GM06990 (cell line): ENCODE data around the gene DNASE2.

Experiments used
- DNase-seq: peaks from one replicate; pipeline ENCODE4 v3.0.0-alpha.2; 2011; ENCODE audit not compliant: insufficient read length; ENCODE audit errors: extremely low read depth
- H3K27me3 ChIP-seq: replicated peaks from 2 replicates; pipeline ENCODE4 v1.6.0; 2011; ENCODE audit warnings: low read length; ENCODE audit not compliant: control insufficient read depth, insufficient read depth
- H3K36me3 ChIP-seq: 2 replicates; pipeline ENCODE4 v1.5.1; 2011; ENCODE audit warnings: low read length; ENCODE audit not compliant: control insufficient read depth, insufficient read depth
- H3K4me3 ChIP-seq: replicated peaks from 2 replicates; pipeline ENCODE4 v1.5.1; 2011; ENCODE audit warnings: low read depth, mild to moderate bottlenecking, control low read depth, low read length
- TF ChIP-seq, protein P1 (sequence below): IDR thresholded peaks from 2 replicates; pipeline ENCODE4 v1.5.1; 2011; ENCODE audit warnings: low read length, control low read depth, mild to moderate bottlenecking, inconsistent platforms; ENCODE audit not compliant: insufficient read depth, poor library complexity, severe bottlenecking

DNASE2 gene

DNA sequence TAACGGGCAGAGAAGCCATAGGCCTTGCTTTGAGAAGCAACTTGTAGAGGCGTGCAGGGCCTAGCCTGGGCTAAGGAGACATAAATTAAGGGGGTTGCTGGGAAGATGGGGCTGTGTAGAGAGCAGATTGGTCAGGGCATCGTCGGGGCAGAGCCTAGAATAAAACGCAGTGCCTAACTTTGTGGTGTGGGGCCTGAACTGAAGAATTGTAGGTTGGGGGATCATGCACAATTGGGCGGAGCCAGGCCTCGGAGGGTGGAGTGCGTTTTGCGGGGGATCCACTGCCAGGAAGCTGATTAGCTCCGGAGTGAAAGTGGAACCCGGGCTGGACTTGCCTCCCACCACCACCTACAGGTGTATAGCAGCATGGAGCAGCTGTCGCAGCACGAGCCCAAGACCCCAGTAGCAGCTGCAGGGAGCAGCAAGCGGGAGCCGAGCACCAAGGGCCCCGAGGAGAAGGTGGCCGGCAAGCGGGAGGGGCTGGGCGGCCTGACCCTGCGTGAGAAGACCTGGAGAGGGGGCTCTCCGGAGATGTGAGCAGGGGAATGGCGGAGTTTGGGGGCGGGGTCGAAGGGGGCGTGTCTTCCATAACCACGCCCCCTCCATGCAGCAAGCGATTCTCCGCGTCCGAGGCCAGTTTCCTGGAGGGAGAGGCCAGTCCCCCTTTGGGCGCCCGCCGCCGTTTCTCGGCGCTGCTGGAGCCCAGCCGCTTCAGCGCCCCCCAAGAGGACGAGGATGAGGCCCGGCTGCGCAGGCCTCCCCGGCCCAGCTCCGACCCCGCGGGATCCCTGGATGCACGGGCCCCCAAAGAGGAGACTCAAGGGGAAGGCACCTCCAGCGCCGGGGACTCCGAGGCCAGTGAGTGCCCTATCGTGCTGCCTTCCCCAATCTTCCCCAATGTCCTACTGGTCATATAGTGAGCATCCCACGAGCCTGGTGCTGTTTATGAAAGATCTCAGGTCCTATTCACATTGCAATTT lies 13.8 kb downstream of the DNASE2 start:
- no peaks in the 10 kb centered on the region for H3K36me3 ChIP-seq
- H3K27me3 ChIP-seq = no peaks in the 10 kb centered on the region
- peak; percentile 85 for DNase-seq
- TF ChIP-seq, protein P1, sequence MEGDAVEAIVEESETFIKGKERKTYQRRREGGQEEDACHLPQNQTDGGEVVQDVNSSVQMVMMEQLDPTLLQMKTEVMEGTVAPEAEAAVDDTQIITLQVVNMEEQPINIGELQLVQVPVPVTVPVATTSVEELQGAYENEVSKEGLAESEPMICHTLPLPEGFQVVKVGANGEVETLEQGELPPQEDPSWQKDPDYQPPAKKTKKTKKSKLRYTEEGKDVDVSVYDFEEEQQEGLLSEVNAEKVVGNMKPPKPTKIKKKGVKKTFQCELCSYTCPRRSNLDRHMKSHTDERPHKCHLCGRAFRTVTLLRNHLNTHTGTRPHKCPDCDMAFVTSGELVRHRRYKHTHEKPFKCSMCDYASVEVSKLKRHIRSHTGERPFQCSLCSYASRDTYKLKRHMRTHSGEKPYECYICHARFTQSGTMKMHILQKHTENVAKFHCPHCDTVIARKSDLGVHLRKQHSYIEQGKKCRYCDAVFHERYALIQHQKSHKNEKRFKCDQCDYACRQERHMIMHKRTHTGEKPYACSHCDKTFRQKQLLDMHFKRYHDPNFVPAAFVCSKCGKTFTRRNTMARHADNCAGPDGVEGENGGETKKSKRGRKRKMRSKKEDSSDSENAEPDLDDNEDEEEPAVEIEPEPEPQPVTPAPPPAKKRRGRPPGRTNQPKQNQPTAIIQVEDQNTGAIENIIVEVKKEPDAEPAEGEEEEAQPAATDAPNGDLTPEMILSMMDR = no peak
- peak overlapping the region; percentile 49 for H3K4me3 ChIP-seq

DNA sequence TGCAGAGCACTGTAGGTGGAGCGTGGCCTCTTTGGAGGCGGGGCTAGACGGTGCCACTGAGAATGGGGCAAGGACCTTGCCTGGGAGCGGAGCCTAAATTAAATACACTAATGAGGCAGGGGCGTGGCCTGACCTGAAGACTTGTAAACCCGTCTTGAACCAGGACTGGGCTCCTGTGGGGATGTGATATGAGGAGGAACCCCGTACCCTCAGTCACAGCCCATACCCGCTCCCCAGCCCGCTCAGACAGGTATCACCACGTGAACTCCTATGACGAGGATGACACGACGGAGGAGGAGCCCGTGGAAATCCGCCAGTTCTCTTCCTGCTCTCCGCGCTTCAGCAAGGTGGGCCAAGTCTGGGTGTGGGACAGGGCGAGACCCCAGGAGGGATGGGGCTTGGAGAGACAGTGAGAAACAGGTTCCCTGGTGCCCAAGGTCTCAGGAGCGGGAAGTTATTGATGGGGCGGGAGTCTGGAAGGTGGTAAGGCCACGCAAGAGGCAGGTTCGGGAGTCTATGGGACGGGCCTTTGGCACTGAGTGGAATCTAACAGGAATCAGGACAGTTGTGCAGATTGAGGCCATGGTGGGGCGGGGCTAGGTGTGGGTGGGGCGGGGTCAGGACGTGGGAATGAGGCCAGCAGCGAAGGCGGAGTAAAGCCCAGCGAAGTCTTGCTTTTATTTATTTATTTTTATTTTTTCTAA lies 14.7 kb downstream of the DNASE2 start:
- Histone ChIP-seq H3K27me3 (no peaks in the 10 kb centered on the region), H3K36me3 (no peaks in the 10 kb centered on the region), H3K4me3 (no peak overlapping the region)
- TF ChIP-seq, protein P1 = no peak
- no peak for DNase-seq

DNA sequence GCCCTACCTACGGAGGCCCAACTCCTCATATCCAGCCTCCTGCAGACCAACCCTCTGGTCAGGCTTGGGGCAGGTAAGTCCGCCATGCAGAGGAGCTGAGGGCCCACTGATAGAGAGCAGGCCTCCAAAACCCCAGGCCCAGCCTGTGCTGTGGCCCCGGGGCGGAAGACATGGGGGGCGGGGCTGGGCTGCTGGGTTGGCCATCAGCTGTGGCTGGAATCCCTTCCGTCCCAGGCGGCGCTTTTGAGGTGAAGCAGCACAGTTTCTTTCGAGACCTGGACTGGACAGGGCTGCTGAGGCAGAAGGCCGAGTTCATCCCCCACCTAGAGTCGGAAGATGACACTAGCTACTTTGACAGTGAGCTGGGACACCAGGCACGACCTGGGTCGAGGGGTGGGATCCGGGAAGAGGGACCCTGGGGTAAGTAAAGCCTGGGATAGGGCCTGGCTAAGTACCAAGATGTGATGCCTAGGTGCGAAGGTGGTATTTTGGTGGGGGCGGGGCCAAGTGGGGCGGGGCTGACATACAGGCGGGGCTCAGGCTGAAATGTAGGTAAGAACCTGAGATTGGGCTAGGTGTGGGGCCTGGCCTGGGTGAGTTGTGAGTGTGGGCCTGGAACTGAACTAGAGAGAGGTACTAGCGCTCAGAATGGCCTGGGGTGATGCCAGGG lies 15.4 kb downstream of the DNASE2 start:
- H3K36me3 ChIP-seq = no peaks in the 10 kb centered on the region
- TF ChIP-seq, protein P1 = no peak
- H3K4me3 ChIP-seq = no peak overlapping the region
- DNase-seq = no peak
- no peaks in the 10 kb centered on the region for H3K27me3 ChIP-seq

DNA sequence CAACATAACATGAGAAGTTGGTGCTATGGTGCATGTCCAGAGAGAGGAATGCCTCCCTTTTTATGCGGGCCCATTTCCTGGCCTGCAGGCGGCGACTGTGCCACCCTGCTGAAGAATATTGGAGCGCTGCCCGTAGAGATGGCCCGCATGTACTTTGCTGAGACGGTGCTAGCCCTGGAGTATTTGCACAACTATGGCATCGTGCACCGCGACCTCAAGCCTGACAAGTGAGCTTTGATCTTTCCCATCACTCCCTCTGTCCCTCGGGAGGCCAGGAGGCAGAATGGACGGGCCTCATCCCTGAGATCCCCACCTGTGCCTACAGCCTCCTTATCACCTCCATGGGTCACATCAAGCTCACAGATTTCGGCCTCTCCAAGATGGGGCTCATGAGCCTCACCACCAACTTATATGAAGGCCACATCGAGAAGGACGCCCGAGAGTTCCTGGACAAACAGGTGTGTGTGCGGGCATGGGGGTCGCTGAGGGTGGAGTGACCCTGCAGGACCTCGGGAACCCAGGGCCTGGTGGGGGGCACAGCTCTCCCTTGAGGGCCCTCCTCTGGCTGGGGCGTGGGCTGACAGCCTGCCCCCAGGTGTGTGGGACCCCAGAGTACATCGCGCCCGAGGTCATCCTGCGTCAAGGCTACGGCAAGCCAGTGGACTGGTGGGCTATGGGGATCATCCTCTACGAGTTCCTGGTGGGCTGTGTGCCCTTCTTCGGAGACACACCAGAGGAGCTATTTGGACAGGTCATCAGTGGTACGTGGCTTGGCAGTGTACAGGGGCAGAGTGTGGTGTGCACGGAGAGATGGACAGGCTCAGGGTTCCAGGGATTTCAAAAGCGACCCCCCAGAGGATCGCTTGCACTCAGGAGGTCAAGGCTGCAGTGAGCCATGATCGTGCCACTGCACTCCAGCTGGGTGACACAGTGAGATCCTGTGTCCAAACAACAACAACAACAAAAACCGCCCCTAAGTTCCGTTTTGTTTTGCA lies 16.2 kb downstream of the DNASE2 start:
- Histone ChIP-seq H3K4me3 (no peak overlapping the region), H3K36me3 (no peaks in the 10 kb centered on the region), H3K27me3 (no peaks in the 10 kb centered on the region)
- no peak for DNase-seq
- TF ChIP-seq, protein P1 = no peak

DNA sequence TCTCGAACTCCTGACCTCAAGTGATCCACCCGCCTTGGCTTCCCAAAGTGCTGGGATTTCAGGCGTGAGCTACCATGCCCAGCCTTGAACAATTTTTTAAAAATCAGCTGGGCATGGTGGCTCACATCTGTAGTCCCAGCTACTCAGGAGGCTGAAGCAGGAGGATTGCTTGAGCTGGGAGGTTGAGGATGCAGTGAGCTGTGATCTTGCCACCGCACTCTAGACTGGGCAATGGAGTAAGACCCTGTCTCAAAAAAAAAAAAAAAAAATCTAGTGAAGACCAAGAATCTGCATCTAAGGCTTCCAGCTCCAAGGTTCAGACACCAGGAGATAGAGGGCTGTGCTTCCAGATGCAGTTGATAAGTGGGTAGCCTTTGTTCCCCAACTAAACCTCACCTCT lies 17.1 kb downstream of the DNASE2 start:
- H3K27me3 ChIP-seq = no peaks in the 10 kb centered on the region
- DNase-seq = no peak
- H3K4me3 ChIP-seq = no peak overlapping the region
- no peaks in the 10 kb centered on the region for H3K36me3 ChIP-seq
- TF ChIP-seq, protein P1 = no peak
